H1 (cell line): ENCODE measurements around the gene SLC23A1. TPM values are rescaled to one million over a fixed set of nuclear protein-coding genes. Genes with fewer than 3 reads are reported as not detected.

Experiments
- CTCF ChIA-PET: fragments of 300-600 bp; sonication (Branson Sonifier 250); formaldehyde crosslinking; loops from one replicate; lab custom pipeline; 2021; ENCODE audit not compliant: partially characterized antibody; lab: Charles Lee
- POLR2A ChIA-PET: fragments of 300-600 bp; sonication (Branson Sonifier 250); formaldehyde crosslinking; loops from one replicate; lab custom pipeline; 2021; ENCODE audit warnings: inconsistent platforms; ENCODE audit not compliant: partially characterized antibody; lab: Charles Lee
- DNase-seq, 2 experiments: peaks; one replicate each; pipeline versions ENCODE4 v3.0.0 to v3.0.0-alpha.2; 2010 to 2022; ENCODE audit warnings: low spot score in 2 of 2, low read depth in 1 of 2, mixed read lengths in 1 of 2
- FAIRE-seq: peaks from 2 replicates; lab custom pipeline; 2011; peaks lifted over from hg19 to GRCh38; lab: Jason Lieb, UNC
- H2AFZ ChIP-seq: 2 replicates; pipeline ENCODE4 v1.8.1; 2012; ENCODE audit warnings: low read length, inconsistent platforms
- H2AK5ac ChIP-seq: 2 replicates; pipeline ENCODE4 v1.6.1; 2013; ENCODE audit warnings: low read depth, low read length
- H2BK120ac ChIP-seq: replicated peaks from 2 replicates; pipeline ENCODE3; 2013; ENCODE audit warnings: low read depth, low read length, inconsistent platforms
- H2BK12ac ChIP-seq: 2 replicates; pipeline ENCODE4 v1.6.1; 2013; ENCODE audit warnings: low read depth, low read length
- H2BK15ac ChIP-seq: 2 replicates; pipeline ENCODE4 v1.6.1; 2013; ENCODE audit warnings: low read length
- H2BK20ac ChIP-seq: 2 replicates; pipeline ENCODE4 v1.6.1; 2013; ENCODE audit warnings: low read length
- H2BK5ac ChIP-seq: 2 replicates; pipeline ENCODE4 v1.6.1; 2013; ENCODE audit warnings: low read depth, low read length
- H3K14ac ChIP-seq: 2 replicates; pipeline ENCODE4 v1.6.1; 2013; ENCODE audit warnings: inconsistent platforms; ENCODE audit not compliant: insufficient read length
- H3K18ac ChIP-seq: 2 replicates; pipeline ENCODE4 v1.6.1; 2013; ENCODE audit warnings: low read length; ENCODE audit errors: extremely low read depth
- H3K23ac ChIP-seq: 2 replicates; pipeline ENCODE4 v1.6.1; 2013; ENCODE audit warnings: inconsistent platforms; ENCODE audit not compliant: insufficient read length
- H3K23me2 ChIP-seq: 2 replicates; pipeline ENCODE4 v1.6.1; 2013; ENCODE audit warnings: low read depth, low read length
- H3K27ac ChIP-seq: 2 replicates; pipeline ENCODE4 v1.6.1; 2011; ENCODE audit warnings: low read depth, low read length, inconsistent platforms
- H3K27me3 ChIP-seq, 4 experiments: replicated peaks in 1 of 4; 1 replicate in 1 of 4; 2 replicates in 3 of 4; pipeline versions ENCODE4 v1.6.1 to v1.8.1; 2011 to 2013; ENCODE audit warnings: low read length in 3 of 4, mild to moderate bottlenecking in 3 of 4, inconsistent platforms in 2 of 4, mixed read lengths in 2 of 4, moderate library complexity in 1 of 4; ENCODE audit not compliant: control insufficient read depth in 3 of 4, insufficient read depth in 3 of 4; ENCODE audit errors: extremely low read depth in 1 of 4
- H3K36me3 ChIP-seq, 4 experiments: 2 replicates each; pipeline versions ENCODE4 v1.6.1 to v1.8.1; 2011 to 2013; ENCODE audit warnings: mild to moderate bottlenecking in 4 of 4, low read length in 3 of 4, moderate library complexity in 2 of 4, control low read depth in 1 of 4, inconsistent platforms in 1 of 4; ENCODE audit not compliant: insufficient read depth in 4 of 4, control insufficient read depth in 2 of 4
- H3K4ac ChIP-seq: replicated peaks from 2 replicates; pipeline ENCODE3; 2013; ENCODE audit warnings: low read length, low read depth, mixed read lengths, inconsistent platforms; ENCODE audit not compliant: insufficient read length
- H3K4me1 ChIP-seq, 4 experiments: replicated peaks in 1 of 4; 1 replicate in 1 of 4; 2 replicates in 3 of 4; pipeline versions ENCODE4 v1.6.1 to v1.8.1; 2011 to 2013; ENCODE audit warnings: low read length in 3 of 4, inconsistent platforms in 2 of 4, mixed read lengths in 1 of 4; ENCODE audit not compliant: insufficient read depth in 4 of 4, control insufficient read depth in 3 of 4
- H3K4me2 ChIP-seq, 2 experiments: 2 replicates each; pipeline versions ENCODE4 v1.6.1 to v1.8.1; 2011 to 2013; ENCODE audit warnings: low read depth in 2 of 2, low read length in 2 of 2, control low read depth in 1 of 2, inconsistent platforms in 1 of 2, mild to moderate bottlenecking in 1 of 2; ENCODE audit not compliant: insufficient read depth in 1 of 2
- H3K4me3 ChIP-seq, 4 experiments: fragments of 200-600, 300-600 bp in 1 of 4; sonication (generic), shearing (Covaris generic), sonication (Bioruptor Twin) in 1 of 4; 2 replicates each; pipeline versions ENCODE4 v1.5.1 to v1.8.1; 2011 to 2016; ENCODE audit warnings: low read length in 4 of 4, low read depth in 3 of 4, control low read depth in 2 of 4, inconsistent platforms in 2 of 4, mild to moderate bottlenecking in 2 of 4, mixed read lengths in 1 of 4, moderate library complexity in 1 of 4; ENCODE audit not compliant: insufficient read depth in 2 of 4; ENCODE audit errors: extremely low read depth in 1 of 4
- H3K56ac ChIP-seq: replicated peaks from 2 replicates; pipeline ENCODE3; 2013; ENCODE audit warnings: low read depth, mild to moderate bottlenecking, mixed read lengths, low read length, inconsistent platforms; ENCODE audit not compliant: insufficient read length
- H3K79me1 ChIP-seq: 2 replicates; pipeline ENCODE4 v1.6.1; 2013; ENCODE audit warnings: low read depth, low read length, control low read depth
- H3K79me2 ChIP-seq, 2 experiments: 2 replicates each; pipeline versions ENCODE4 v1.6.1 to v1.8.1; 2012 to 2013; ENCODE audit warnings: low read length in 2 of 2, mild to moderate bottlenecking in 2 of 2, inconsistent platforms in 1 of 2; ENCODE audit not compliant: insufficient read depth in 2 of 2, control insufficient read depth in 1 of 2
- H3K9ac ChIP-seq, 4 experiments: replicated peaks in 1 of 4; 1 replicate in 1 of 4; 2 replicates in 3 of 4; pipeline versions ENCODE4 v1.6.1 to v1.8.1; 2011 to 2013; ENCODE audit warnings: low read depth in 3 of 4, low read length in 3 of 4, control low read depth in 2 of 4, mild to moderate bottlenecking in 2 of 4, moderate library complexity in 2 of 4, inconsistent platforms in 1 of 4; ENCODE audit errors: extremely low read depth in 1 of 4
- H3K9me3 ChIP-seq, 2 experiments: 2 replicates each; pipeline versions ENCODE4 v1.6.1 to v1.8.1; 2012 to 2013; ENCODE audit warnings: mild to moderate bottlenecking in 2 of 2, moderate library complexity in 2 of 2, control low read depth in 1 of 2, inconsistent platforms in 1 of 2, low read depth in 1 of 2, low read length in 1 of 2, mixed read lengths in 1 of 2; ENCODE audit not compliant: insufficient read depth in 2 of 2
- H4K20me1 ChIP-seq, 2 experiments: replicated peaks in 1 of 2; 2 replicates each; pipeline versions ENCODE3 to v1.8.1; 2011 to 2013; ENCODE audit warnings: inconsistent platforms in 2 of 2, low read length in 2 of 2, mild to moderate bottlenecking in 1 of 2; ENCODE audit not compliant: insufficient read depth in 2 of 2, control insufficient read depth in 1 of 2
- H4K5ac ChIP-seq: 2 replicates; pipeline ENCODE4 v1.6.1; 2013; ENCODE audit warnings: low read length, low read depth, mixed read lengths, inconsistent platforms; ENCODE audit not compliant: insufficient read length
- H4K8ac ChIP-seq: 2 replicates; pipeline ENCODE4 v1.8.0; 2013; ENCODE audit warnings: mild to moderate bottlenecking, moderate library complexity, low read length, inconsistent platforms; ENCODE audit not compliant: insufficient read depth; ENCODE audit errors: extremely low read depth
- H4K91ac ChIP-seq: replicated peaks from 2 replicates; pipeline ENCODE3; 2013; ENCODE audit warnings: low read length, mixed read lengths, inconsistent platforms; ENCODE audit not compliant: insufficient read length
- NRF1 ChIP-seq: IDR thresholded peaks from 2 replicates; pipeline ENCODE4 v1.6.1; 2011; ENCODE audit warnings: mild to moderate bottlenecking, low read depth, low read length, improper control_type of control experiment
- RBBP5 ChIP-seq: IDR thresholded peaks from 2 replicates; pipeline ENCODE4 v1.7.1; 2012; ENCODE audit warnings: low read depth, mild to moderate bottlenecking, inconsistent platforms, low read length, moderate library complexity, borderline replicate concordance
- WGBS, 2 experiments: shearing (Covaris generic) in 1 of 2; methylation state at CpG; one replicate each; pipeline versions ENCODE4 v1.1.6 to v1.1.7; 2013 to 2015; ENCODE audit warnings: low lambda C conversion rate in 2 of 2, mixed read lengths in 2 of 2, inconsistent platforms in 1 of 2, low coverage in 1 of 2, missing lambda C conversion rate in 1 of 2; ENCODE audit not compliant: insufficient replicate concordance in 2 of 2, insufficient coverage in 1 of 2, insufficient read length in 1 of 2; ENCODE audit errors: extremely low coverage in 1 of 2, missing lambda C conversion rate in 1 of 2; 5-methylcytosine and 5-hydroxymethylcytosine counted together
- polyA plus RNA-seq, 7 experiments: library from polyadenylated mRNA; depleted of rRNA in 3 of 7; stranded (reverse) in 5 of 7; unstranded in 2 of 7; fragments of >200 nt in 5 of 7; fragments of 200-250 nt in 2 of 7; gene quantifications; 1 replicate in 5 of 7; 2 replicates in 1 of 7; 4 replicates in 1 of 7; pipeline versions ENCODE4 v1.2.1 to v1.2.3, GENCODE V29; 2011 to 2013; ENCODE audit warnings: missing spikeins in 2 of 7, mixed read lengths in 2 of 7
- total RNA-seq: library from RNA; stranded (reverse); fragmentation: NEBNext Ultra II Directional; extraction: Animal tissue kit (Norgen Biotek cat#: 25700); gene quantifications from 2 replicates; pipeline ENCODE4 v1.2.1, GENCODE V29; 2021
- TF ChIP-seq, protein P1 (sequence below): IDR thresholded peaks from 2 replicates; pipeline ENCODE4 v1.6.1; 2012; ENCODE audit warnings: inconsistent platforms

The SLC23A1 gene
- total and polyA plus RNA-seq, 2 of the 8 experiments (the other 6 are each of a cell fraction or from before 2014, with no cell fraction given) = not detected

DNA sequence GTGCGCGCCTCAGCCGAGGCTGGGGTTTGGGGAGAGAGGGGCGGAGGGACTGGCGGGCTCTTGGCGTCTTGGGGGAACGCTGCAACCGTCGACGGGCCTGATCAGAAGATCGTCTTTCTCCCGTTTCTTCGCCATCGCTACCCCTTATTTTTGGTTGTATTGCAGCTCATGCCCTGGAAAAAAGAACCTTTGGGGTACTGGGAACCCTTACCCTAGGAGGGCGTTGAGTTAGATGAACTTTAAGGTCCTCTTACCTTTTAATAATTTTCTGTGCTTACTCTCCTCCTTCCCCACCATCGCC, 40.7 kb downstream of the SLC23A1 start:
- CTCF ChIA-PET = interaction anchor here (0.6 to 2.3 kb wide), 13 partner anchors 10 to 294 kb away, joined by 3 to 12 read pairs (median 4); partner anchors contain the start of genes MATR3 and PROB1
- H2AFZ ChIP-seq = no peak overlapping the region

More for the DNA sequence above, 40.7 kb downstream of the SLC23A1 start:
- H3K4me1 ChIP-seq = peaks cover 0 to 7% (median under 1%) of the 10 kb centered on the region in 4 experiments; a peak in 4 of 7 replicates
- H4K91ac ChIP-seq = no peak overlapping the region
- no peak overlapping the region for H2AK5ac ChIP-seq
- H3K9ac ChIP-seq = peak overlapping the region; percentile 95 to 99 (median 96)
- no peak overlapping the region for H2BK12ac ChIP-seq
- no peak overlapping the region for H3K18ac ChIP-seq
- H3K4me3 ChIP-seq = peak overlapping the region; percentile 82 to 94 (median 88)
- H2BK20ac ChIP-seq = no peak overlapping the region
- H3K23me2 ChIP-seq = peaks cover 7% of the 10 kb centered on the region; the same call in 1 of the 2 replicates
- H4K5ac ChIP-seq = peak overlapping the region; percentile 51
- no peak overlapping the region for H3K56ac ChIP-seq
- no peak overlapping the region; the same call in 1 of the 2 replicates for H2BK5ac ChIP-seq
- no peak overlapping the region for H3K14ac ChIP-seq
- peaks cover 0 to 15% (median 0%) of the 10 kb centered on the region in 4 experiments; a peak in 3 of 8 replicates for H3K36me3 ChIP-seq
- H3K79me2 ChIP-seq = peaks cover 37 to 51% of the 10 kb centered on the region in 2 experiments
- FAIRE-seq (no peak), DNase-seq (no peak)
- POLR2A ChIA-PET = interaction anchor here (0.7 to 5.4 kb wide), 43 partner anchors 9 to 877 kb away, joined by 3 to 111 read pairs (median 5); partner anchors contain the start of genes DNAJC18, EGR1, HSPA9 and MATR3
- WGBS, 2 experiments = 3% methylated on average over 14 of the region's 16 CpGs; no CpG with 5 or more reads in 1 of the 2 experiments
- no peak overlapping the region for H3K4ac ChIP-seq
- H3K4me2 ChIP-seq = peak overlapping the region; percentile 80 to 97
- no peaks in the 10 kb centered on the region for H3K9me3 ChIP-seq
- no peak overlapping the region for H2BK120ac ChIP-seq
- H4K8ac ChIP-seq = no peak overlapping the region
- H2BK15ac ChIP-seq = no peak overlapping the region
- H4K20me1 ChIP-seq = peaks cover 14% of the 10 kb centered on the region in 2 experiments
- H3K23ac ChIP-seq = no peak overlapping the region
- TF ChIP-seq, protein P1, sequence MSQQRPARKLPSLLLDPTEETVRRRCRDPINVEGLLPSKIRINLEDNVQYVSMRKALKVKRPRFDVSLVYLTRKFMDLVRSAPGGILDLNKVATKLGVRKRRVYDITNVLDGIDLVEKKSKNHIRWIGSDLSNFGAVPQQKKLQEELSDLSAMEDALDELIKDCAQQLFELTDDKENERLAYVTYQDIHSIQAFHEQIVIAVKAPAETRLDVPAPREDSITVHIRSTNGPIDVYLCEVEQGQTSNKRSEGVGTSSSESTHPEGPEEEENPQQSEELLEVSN = peak; percentile 31; the same call in 1 of the 2 replicates
- TF ChIP-seq NRF1 = no peak
- 0 out of 2 replicates have a peak, but pooled peaks have one; percentile 17 for TF ChIP-seq RBBP5
- TF ChIP-seq, all 59 proteins: peak for 2
- peak overlapping the region; percentile 99 for H3K27ac ChIP-seq
- H3K27me3 ChIP-seq = no peaks in the 10 kb centered on the region
- peaks cover 4% of the 10 kb centered on the region for H3K79me1 ChIP-seq
